Measurements from ENCODE around the gene SEC14L2. TPM values are rescaled to one million over a fixed set of nuclear protein-coding genes. Genes with fewer than 3 reads are reported as not detected.

SEC14L2 gene
- total and polyA plus RNA-seq, 10 of the 15 experiments (the other 5 are each of a cell fraction or from before 2014, with no cell fraction given), result 0.08 to 4.0 (median 0.48) TPM

DNA sequence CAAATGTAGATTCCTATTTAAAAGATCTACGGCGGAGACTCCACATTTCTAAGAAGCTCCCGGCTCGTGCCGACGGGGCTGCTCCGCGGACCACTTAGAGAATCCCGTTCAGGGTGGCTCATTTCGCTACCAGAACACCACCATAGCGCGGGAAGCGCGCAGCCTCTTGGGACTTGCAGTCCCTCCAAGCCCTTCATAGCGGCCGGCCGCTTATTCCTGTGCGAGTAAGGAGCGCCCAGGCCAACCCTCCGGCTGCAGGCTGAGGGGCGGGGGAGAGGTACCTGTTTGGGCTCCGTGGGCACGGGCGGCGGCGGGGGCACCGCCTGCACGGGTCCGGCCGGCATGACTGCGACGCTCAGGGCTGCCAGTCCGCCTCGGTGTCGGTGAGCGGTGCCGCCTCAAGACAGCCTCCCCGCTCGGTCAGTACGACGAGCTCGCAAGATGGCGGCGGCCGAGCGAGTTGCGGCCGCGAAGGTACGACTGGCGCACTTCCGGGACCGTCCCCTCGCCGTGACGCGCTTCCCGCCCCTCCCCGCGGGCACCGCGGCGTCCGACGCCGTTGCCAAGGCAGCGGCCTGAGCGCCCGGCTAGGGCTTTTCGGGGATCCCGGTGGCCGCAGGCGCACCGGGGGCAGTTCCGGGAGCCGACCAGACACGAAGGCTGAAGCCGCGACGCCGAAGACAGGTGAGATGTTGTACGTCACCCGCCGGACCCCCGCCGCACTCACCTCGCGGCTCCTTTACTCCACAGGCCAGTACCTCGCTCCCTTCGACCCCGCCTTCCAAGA is 40.2 kb upstream of the SEC14L2 start, which contains the start of the genes CCDC157 and SF3A1 (continued):
- TF ChIP-seq EED (IDR thresholded peaks at IDR 0.05; ENCODE audit: low read depth), result no peak
- TF ChIP-seq, protein P1, sequence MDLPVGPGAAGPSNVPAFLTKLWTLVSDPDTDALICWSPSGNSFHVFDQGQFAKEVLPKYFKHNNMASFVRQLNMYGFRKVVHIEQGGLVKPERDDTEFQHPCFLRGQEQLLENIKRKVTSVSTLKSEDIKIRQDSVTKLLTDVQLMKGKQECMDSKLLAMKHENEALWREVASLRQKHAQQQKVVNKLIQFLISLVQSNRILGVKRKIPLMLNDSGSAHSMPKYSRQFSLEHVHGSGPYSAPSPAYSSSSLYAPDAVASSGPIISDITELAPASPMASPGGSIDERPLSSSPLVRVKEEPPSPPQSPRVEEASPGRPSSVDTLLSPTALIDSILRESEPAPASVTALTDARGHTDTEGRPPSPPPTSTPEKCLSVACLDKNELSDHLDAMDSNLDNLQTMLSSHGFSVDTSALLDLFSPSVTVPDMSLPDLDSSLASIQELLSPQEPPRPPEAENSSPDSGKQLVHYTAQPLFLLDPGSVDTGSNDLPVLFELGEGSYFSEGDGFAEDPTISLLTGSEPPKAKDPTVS (IDR thresholded peaks at IDR 0.05; ENCODE audit: low read depth, low read length), result no peak
- peak; percentile 88 for TF ChIP-seq SMAD5 (IDR thresholded peaks at IDR 0.05; ENCODE audit: low read depth)
- TF ChIP-seq RAD21 (IDR thresholded peaks at IDR 0.05; ENCODE audit: insufficient read depth, low read depth, low read length), result no peak
- TF ChIP-seq, protein P2, sequence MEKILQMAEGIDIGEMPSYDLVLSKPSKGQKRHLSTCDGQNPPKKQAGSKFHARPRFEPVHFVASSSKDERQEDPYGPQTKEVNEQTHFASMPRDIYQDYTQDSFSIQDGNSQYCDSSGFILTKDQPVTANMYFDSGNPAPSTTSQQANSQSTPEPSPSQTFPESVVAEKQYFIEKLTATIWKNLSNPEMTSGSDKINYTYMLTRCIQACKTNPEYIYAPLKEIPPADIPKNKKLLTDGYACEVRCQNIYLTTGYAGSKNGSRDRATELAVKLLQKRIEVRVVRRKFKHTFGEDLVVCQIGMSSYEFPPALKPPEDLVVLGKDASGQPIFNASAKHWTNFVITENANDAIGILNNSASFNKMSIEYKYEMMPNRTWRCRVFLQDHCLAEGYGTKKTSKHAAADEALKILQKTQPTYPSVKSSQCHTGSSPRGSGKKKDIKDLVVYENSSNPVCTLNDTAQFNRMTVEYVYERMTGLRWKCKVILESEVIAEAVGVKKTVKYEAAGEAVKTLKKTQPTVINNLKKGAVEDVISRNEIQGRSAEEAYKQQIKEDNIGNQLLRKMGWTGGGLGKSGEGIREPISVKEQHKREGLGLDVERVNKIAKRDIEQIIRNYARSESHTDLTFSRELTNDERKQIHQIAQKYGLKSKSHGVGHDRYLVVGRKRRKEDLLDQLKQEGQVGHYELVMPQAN (conservative IDR thresholded peaks at IDR 0.05), result peak; percentile 98
- peak; percentile 67; the same call in 1 of the 2 replicates for TF ChIP-seq NBN (IDR thresholded peaks at IDR 0.05)
- peak; percentile 93 for TF ChIP-seq POLR2AphosphoS2 (IDR thresholded peaks at IDR 0.05; ENCODE audit: low read depth, low read length)
- TF ChIP-seq SRF (IDR thresholded peaks at IDR 0.05; ENCODE audit: low read depth in 2 of 2, low read length in 2 of 2), result peak in 1 of 2 experiments; percentile 61; a peak in 1 of 4 replicates
- TF ChIP-seq, protein P3, sequence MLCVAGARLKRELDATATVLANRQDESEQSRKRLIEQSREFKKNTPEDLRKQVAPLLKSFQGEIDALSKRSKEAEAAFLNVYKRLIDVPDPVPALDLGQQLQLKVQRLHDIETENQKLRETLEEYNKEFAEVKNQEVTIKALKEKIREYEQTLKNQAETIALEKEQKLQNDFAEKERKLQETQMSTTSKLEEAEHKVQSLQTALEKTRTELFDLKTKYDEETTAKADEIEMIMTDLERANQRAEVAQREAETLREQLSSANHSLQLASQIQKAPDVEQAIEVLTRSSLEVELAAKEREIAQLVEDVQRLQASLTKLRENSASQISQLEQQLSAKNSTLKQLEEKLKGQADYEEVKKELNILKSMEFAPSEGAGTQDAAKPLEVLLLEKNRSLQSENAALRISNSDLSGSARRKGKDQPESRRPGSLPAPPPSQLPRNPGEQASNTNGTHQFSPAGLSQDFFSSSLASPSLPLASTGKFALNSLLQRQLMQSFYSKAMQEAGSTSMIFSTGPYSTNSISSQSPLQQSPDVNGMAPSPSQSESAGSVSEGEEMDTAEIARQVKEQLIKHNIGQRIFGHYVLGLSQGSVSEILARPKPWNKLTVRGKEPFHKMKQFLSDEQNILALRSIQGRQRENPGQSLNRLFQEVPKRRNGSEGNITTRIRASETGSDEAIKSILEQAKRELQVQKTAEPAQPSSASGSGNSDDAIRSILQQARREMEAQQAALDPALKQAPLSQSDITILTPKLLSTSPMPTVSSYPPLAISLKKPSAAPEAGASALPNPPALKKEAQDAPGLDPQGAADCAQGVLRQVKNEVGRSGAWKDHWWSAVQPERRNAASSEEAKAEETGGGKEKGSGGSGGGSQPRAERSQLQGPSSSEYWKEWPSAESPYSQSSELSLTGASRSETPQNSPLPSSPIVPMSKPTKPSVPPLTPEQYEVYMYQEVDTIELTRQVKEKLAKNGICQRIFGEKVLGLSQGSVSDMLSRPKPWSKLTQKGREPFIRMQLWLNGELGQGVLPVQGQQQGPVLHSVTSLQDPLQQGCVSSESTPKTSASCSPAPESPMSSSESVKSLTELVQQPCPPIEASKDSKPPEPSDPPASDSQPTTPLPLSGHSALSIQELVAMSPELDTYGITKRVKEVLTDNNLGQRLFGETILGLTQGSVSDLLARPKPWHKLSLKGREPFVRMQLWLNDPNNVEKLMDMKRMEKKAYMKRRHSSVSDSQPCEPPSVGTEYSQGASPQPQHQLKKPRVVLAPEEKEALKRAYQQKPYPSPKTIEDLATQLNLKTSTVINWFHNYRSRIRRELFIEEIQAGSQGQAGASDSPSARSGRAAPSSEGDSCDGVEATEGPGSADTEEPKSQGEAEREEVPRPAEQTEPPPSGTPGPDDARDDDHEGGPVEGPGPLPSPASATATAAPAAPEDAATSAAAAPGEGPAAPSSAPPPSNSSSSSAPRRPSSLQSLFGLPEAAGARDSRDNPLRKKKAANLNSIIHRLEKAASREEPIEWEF (IDR thresholded peaks at IDR 0.05; ENCODE audit: insufficient replicate concordance, low read depth, low read length), result no peak
- no peak for TF ChIP-seq SREBF1 (IDR thresholded peaks at IDR 0.05; ENCODE audit: low read length)
- no peak for TF ChIP-seq CEBPB (IDR thresholded peaks at IDR 0.05; ENCODE audit: borderline replicate concordance in 1 of 2, low read depth in 2 of 2, low read length in 2 of 2)
- TF ChIP-seq YBX1 (IDR thresholded peaks at IDR 0.05), result no peak
- TF ChIP-seq DPF2 (IDR thresholded peaks at IDR 0.05), result peak; percentile 77
- no peak for TF ChIP-seq ZNF274 (IDR thresholded peaks at IDR 0.05; ENCODE audit: insufficient read depth, insufficient read length)
- no peak for TF ChIP-seq RCOR1 (conservative IDR thresholded peaks at IDR 0.05; ENCODE audit: low read depth, low read length)
- TF ChIP-seq PML (IDR thresholded peaks at IDR 0.05; ENCODE audit: low read length), result peak; percentile 89; the same call in 1 of the 2 replicates
- TF ChIP-seq, protein P4, sequence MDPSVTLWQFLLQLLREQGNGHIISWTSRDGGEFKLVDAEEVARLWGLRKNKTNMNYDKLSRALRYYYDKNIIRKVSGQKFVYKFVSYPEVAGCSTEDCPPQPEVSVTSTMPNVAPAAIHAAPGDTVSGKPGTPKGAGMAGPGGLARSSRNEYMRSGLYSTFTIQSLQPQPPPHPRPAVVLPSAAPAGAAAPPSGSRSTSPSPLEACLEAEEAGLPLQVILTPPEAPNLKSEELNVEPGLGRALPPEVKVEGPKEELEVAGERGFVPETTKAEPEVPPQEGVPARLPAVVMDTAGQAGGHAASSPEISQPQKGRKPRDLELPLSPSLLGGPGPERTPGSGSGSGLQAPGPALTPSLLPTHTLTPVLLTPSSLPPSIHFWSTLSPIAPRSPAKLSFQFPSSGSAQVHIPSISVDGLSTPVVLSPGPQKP (IDR thresholded peaks at IDR 0.05; ENCODE audit: low read depth, low read length), result peak; percentile 58; the same call in 1 of the 2 replicates
- no peak for TF ChIP-seq ETV6 (conservative IDR thresholded peaks at IDR 0.05 in 1 of 2, IDR thresholded peaks at IDR 0.05 in 1 of 2; ENCODE audit: borderline replicate concordance in 1 of 2, low read depth in 1 of 2)
- TF ChIP-seq KAT2A (conservative IDR thresholded peaks at IDR 0.05; ENCODE audit: control insufficient read depth, low read depth, low read length), result no peak
- peak; percentile 88 for TF ChIP-seq GATAD2B (conservative IDR thresholded peaks at IDR 0.05; ENCODE audit: low read depth)
- TF ChIP-seq ATF7 (IDR thresholded peaks at IDR 0.05; ENCODE audit: low read depth), result no peak

Data from GM12878 (cell line).